ENCODE measurements around the gene INSR.
A peak's percentile ranks its signal among the peaks of the same experiment; 100 is the strongest.
"Not testable (repeated sequence)": the region's sequence is repeated elsewhere in the genome, so short reads cannot be mapped to it uniquely, and the experiment has no call there.

The INSR gene

GRCh38 chr19:7188698-7189629 is 105.2 kb downstream of the INSR start:
- DNase-seq: no peak

GRCh38 chr19:7187605-7188339 is 106.4 kb downstream of the INSR start:
- no peak for DNase-seq

GRCh38 chr19:7182489-7182888 is 111.7 kb downstream of the INSR start:
- no peak for DNase-seq

- DNase-seq: no peak
Measured at GRCh38 chr19:7179917-7180306, 114.3 kb downstream of the INSR start.

GRCh38 chr19:7177926-7178325 is 116.3 kb downstream of the INSR start:
- no peak for DNase-seq

GRCh38 chr19:7176792-7177191 is 117.4 kb downstream of the INSR start:
- no peak for DNase-seq

- DNase-seq: no peak
Measured at GRCh38 chr19:7172794-7173193, 121.4 kb downstream of the INSR start.

- no peak for DNase-seq
Measured at GRCh38 chr19:7170983-7171382, 123.2 kb downstream of the INSR start.

GRCh38 chr19:7168941-7169340 is 125.3 kb downstream of the INSR start:
- DNase-seq: no peak

GRCh38 chr19:7161292-7161691 is 132.9 kb downstream of the INSR start:
- DNase-seq: no peak

GRCh38 chr19:7159105-7159933 is 134.9 kb downstream of the INSR start:
- DNase-seq: peak; percentile 85 to 88

- DNase-seq: no peak
Measured at GRCh38 chr19:7153022-7153421, 141.2 kb downstream of the INSR start.

- DNase-seq: peak in 1 of 2 donors; percentile 6
Measured at GRCh38 chr19:7152568-7152967, 141.6 kb downstream of the INSR start.

GRCh38 chr19:7149956-7150705 is 144.1 kb downstream of the INSR start:
- no peak for DNase-seq

- not testable (repeated sequence) for DNase-seq
Measured at GRCh38 chr19:7147119-7147675, 147.0 kb downstream of the INSR start.

- peak in 1 of 2 donors; percentile 7 for DNase-seq
Measured at GRCh38 chr19:7146086-7146485, 148.1 kb downstream of the INSR start.

GRCh38 chr19:7145494-7145893 is 148.7 kb downstream of the INSR start:
- DNase-seq: no peak

- no peak for DNase-seq
Measured at GRCh38 chr19:7142771-7143170, 151.4 kb downstream of the INSR start.

- DNase-seq: no peak
Measured at GRCh38 chr19:7140137-7140536, 154.1 kb downstream of the INSR start.

- no peak for DNase-seq
Measured at GRCh38 chr19:7139095-7139494, 155.1 kb downstream of the INSR start.

GRCh38 chr19:7138402-7138801 is 155.8 kb downstream of the INSR start:
- DNase-seq: no peak

GRCh38 chr19:7137120-7137519 is 157.1 kb downstream of the INSR start:
- no peak for DNase-seq
